ENCODE results near the gene SNU13.
A peak's percentile ranks its signal among the peaks of the same experiment; 100 is the strongest.
"Not testable (repeated sequence)": the region's sequence is repeated elsewhere in the genome, so short reads cannot be mapped to it uniquely, and the experiment has no call there.

SNU13 gene

DNA sequence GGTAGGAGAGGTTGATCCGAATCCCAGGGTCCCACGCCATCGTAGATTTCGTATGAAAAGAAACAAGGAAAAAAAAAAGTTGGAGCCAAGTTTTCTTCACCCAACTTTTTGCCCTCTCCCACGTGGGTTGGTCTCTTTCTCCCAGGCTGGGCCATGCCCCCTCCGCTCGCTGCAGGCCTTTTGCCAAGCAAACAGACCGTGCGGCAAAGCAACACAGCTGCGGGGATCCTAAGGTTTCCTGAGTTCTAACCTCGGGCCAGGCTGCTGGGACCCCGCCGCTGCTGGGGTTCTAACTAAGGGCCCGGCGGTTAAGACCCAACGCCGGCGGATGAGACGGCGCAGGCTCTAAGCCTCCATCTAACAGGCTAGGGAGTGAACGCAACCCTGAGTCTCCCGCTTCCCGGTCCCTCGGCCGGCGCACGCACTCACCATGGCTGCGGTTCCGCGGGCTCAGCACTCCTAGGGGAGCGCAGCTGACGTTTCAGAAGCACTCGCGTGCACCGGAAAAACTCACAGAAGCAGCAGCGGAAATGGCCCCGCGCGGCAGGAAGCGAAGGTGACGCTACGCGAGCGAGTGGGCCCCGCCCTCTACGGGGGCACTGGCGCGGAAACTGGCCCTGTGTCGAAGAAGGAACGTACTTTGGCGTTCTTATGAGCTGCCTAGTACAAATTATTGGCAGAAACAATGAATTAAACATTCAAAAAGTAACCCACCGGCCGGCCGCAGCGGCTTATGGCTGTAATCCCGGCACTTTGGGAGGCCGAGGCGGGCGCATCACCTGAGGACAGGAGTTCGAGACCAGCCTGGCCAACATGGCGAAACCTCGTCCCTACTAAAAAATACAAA lies at the start of gene SNU13:
TSS of gene SNU13 (minus strand) at position 503 of the 847 bp plus-strand sequence. CDS start at position 432, 71 bp downstream.
- peak; percentile 77 for DNase-seq

DNA sequence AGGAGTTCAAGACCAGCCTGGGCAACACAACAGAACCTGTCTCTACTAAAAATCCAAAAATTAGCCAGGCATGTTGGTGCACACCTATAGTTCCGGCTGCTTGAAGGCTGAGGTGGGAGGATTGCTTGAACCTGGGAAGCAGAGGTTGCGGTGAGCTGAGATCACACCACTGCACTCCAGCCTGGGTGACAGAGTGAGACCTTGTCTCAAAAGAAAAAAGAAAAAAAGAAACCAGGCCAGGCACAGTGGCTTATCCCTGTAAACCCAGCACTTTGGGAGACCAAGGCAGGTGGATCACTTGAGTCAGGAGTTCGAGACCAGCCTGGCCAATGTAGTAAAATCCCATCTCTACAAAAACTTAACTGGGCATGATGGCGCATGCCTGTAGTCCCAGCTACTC lies 44.6 kb upstream of the SNU13 start:
- DNase-seq, result not testable (repeated sequence)

DNA sequence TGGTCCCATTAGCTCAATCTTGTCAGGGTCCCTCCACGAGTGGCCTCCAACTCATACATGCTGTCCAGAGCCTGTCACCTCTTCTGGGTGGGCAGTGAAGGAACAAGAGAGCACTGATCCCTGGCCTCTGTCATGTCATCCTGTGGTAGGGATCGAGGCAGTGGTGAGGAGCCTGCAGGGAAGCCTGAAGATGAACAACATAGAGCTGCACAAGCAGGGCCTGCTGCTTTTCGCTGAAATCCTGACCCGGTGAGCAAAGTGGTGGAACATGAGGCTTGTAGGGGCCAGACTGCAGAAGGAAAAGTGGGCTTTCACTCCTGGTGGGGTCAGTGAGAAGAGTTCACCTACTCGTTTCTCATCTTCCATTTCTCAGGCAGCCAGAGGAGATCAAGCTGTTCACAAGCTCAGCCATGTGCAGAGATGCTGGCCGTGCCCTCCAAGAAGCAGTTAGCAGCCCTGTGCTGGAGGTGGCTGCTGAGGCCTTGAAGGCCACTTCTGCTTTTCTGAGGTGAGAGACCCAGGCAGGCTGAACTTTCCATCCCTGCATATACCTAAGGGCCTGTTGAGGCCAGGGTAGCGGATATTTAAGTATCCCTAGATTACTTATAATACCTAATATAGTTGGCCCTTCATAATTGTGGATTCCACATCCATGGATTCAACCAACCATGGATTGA lies 43.6 kb upstream of the SNU13 start:
- no peak for DNase-seq

DNA sequence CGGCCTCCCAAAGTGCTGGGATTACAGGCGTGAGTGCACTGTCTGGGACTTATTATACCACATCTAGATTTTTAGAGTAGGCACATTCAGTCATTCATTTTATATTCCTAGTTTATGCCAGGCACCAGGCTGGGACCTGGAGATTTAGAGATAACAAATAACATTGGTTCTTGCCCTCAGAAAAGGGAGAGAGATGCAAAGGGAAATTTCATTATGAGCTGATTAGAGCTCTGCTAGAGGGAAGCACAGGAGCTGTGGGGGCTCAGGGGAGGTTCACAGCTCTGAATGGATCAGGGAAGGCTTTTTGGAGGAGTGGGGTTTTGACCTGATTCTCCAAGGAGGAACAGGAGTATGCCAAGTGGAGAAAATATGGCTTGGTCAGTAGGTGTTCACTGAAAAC lies 42.9 kb upstream of the SNU13 start:
- no peak for DNase-seq

DNA sequence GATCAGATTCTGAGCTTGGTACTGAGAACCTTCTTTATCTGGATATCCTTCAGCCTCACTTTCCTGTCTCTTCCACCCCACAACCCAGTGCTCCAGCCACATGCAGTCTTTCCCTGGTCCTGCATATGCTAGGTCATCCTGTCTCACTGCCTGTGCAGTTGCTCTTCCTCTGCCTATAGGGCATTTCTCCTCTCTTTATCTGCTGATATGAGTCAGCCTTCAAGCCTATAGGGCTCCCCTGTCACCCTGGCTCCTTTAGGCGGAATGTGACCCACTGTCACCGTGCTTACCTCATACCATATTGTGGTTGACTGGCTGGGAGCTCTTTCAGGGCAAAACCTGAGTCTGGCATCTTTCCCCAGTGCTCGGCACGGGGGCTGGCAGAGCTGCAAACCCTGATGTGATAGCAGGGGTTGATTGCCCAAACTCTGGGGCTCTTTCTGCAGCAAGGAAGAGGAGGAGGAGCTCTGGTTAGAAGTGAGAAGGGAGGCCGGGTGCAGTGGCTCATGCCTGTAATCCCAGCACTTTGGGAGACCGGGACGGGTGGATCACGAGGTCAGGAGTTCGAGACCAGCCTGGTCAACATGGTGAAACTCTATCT lies 36.9 kb upstream of the SNU13 start:
- DNase-seq, result peak; percentile 52

DNA sequence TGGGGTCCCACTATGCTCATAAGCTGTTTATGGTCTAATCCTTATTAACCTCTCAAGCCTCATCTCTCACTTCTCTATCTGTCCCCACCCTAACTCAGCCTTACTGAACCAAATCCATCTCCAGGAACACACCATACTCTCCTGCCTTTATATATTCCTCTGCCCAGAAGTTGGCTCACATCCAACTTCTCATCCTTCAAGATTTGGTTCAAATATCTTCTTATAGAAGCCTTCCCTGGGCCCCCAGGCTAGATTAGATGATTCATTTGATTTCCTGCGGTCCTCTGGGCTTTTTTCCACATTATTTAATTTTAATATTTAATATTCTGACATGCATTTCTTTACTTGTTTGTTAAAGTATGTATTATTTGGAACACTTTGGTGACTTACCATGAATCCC lies 33.8 kb upstream of the SNU13 start:
- no peak for DNase-seq

DNA sequence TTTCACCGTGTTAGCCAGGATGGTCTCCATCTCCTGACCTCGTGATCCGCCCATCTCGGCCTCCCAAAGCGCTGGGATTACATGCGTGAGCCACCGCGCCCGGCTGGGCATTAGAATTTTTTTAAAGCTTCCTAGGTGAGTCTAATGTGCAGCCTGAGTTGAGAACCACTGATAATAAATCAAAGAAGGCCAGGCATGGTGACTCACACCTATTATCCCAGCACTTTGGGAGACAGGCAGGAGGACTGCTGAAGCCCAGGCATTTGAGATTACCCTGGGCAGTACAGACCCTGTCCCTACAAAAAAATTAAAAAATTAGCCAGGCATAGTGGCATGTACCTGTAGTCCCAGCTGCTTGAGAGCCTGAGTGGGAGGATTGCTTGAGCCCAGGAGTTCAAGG lies 24.3 kb upstream of the SNU13 start:
- no peak for DNase-seq

DNA sequence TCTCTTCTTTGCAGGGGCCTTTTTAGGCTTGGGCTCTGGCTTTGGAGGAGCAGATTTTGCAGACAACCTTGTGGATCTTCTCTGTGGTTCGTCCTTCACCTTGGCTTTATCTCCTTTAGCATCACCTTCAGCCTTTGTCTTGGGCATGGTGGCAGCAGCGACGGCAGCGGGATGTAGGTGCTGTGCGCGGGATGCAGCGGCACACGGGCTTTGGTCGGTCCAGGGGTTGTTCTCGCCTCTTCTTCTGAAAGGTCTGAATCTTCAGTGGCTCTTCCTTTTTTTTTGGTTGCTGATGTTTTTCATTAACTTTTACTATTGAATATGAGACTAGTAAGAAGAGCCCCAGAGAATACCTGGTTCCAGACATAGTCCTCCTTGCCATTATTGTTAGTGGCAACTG lies 20.7 kb upstream of the SNU13 start:
- DNase-seq, result no peak

DNA sequence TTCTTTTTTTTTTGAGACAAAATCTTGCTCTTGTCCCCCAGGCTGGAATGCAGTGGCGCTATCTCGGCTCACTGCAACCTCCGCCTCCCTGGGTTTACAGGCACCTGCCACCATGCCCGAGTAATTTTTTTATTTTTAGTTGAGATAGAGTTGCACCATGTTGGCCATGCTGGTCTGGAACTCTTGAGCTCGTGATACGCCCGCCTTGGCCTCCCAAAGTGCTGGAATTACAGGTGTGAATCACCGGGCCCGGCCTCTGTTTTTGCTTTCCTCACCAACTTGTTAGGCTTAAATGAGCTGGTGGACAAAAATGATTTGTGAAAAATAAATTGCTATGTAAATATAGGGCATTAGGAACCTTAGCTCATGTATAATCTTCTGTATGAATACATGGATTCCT lies 14.1 kb upstream of the SNU13 start:
- no peak for DNase-seq

DNA sequence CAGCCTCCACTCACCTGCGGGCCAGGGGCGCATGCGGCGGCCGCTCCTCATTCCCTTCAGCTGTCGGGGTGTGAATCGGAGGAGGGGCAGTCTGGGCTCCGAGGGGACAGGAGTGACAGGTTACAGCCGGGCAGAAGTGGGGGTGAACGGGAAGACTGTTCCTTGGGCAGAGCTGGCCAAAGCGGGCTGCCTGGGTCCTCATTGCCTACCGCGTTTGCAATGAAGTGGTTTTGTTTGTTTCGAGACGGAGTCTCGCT lies 11.4 kb upstream of the SNU13 start:
- no peak for DNase-seq

DNA sequence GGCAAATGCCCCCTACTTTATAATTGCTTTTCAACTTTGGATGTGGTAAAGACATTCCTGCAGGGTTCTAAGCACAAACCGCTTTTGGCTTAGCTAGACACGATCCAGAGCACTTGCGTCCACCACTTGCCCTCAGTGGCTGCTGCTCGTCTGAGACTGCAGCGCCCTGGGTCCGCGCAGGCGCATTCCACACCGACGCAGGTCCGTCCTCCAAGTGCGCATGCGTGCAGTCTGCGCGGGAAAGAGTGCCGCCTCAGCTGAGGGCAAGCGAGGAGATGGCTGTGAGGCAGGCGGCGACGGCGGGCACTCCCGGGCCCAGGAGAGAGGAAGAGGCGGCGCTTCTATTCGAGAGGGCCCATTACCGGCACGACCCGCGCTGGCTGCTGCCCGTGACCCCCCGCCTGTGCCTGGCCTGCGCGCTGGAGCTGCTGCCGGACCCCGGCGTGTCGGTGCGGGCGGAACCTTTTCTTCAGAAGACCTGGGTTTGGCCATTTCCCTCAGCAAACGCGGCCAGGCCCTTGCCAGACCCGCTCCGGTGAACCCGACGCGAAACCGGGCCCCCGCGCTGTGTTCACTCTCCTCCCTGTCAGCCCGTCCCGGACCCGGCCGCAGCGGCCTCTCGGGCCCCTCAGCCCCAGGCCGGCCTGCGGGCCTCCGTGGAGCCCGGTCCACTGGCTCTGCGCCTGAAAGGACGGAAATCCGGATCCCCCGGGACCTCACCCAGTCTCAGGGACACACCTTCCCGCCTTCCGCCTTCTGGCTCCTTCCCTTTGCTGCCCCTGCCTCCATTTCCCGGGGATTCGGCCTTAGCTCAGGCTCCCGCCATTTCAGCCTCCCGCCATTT lies 10.8 kb upstream of the SNU13 start, which contains the start of gene MEI1:
TSS of gene MEI1 (plus strand) at position 240 of the 844 bp plus-strand sequence. CDS start at position 276, 36 bp downstream.
- peak; percentile 49 for DNase-seq

DNA sequence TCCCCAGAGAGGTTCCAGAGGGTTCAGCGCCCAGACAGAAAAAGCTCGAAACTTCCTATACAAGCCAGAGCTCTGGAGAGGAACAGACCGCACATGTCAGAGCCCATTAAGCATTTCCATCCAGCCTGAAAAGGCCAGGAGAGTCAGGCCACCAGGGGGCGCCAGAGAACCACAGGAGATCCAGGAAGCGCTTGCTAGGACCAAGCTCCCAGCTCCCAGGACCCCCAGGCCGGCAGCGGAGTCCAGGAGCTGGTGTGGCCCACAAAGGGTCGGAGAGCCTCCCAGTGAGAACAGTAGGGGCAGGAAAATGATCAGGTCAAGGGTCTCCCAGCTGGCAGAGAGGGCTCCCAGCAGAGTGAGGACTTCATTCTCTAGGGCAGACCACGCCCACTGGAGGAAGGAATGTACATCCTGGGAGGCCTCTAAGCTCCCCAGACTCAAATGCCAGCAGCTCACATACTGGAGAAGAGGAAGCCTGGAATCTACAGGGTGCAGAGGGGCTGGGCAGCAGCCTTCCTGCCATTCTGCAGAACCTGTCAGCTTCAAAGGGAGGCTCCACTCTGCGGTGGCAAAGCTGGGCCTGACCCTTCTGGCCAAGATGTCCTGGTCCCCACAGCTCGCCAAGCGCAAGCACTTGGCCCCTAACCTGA lies 8.6 kb upstream of the SNU13 start:
- peak; percentile 75 for DNase-seq

DNA sequence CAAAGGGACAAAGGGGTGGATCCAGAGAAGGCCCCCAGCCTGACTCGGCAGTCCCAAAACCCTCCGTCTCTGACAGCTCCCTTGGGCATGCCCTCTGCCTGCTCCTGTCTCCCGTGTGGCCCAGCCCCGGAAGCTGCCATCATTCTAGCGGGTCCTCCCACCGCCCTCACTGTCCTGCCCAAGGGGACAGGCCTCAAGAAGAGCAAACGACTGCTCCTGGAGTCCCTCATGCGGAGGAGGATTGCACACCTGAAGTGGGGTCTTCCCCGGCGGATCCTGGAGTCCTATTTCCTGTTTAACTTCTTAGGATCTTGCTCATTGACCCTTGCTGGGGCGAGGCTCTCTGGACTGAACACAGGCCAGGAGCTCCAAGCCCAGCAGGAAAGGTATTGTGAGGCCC lies 8.0 kb upstream of the SNU13 start:
- no peak for DNase-seq

DNA sequence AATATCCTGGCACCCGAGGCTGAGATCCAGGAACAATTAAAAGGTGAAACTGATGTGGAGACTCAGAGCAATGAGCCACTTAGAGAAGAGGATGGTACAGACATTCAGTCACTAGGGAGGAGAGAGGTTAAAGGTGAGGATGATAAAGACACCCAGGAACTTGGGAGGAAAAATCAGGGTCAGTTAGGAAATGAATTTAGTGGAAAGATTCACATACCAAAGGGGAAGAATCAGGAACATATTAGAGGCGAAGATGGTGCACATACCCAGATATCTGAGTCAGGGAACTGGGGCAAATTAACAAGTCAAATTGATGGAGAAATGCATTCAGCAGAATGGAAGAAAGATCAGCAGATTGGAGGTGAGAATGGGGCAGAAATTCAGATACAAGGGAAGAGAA lies 6.5 kb upstream of the SNU13 start:
- DNase-seq, result no peak

DNA sequence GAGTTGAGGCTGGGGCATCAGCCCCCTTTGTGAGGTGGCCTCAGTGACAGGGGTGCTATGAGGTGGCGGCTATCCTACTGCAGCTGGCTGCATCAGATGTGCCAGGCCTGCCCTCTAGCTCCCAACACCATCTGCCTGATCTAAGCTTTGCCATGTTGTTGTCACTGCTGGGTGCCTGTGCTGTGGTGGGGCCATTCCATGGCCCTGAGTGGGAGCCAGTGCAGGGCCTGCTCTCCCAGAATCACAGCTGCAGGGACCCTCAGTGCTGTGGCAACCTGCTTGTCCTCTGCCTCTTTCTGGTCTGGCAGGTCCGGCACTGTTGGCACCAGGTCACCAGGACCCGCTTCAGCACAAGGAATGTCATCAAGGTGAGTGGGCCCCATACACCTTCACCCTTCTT lies 1.8 kb upstream of the SNU13 start:
- DNase-seq, result no peak

DNA sequence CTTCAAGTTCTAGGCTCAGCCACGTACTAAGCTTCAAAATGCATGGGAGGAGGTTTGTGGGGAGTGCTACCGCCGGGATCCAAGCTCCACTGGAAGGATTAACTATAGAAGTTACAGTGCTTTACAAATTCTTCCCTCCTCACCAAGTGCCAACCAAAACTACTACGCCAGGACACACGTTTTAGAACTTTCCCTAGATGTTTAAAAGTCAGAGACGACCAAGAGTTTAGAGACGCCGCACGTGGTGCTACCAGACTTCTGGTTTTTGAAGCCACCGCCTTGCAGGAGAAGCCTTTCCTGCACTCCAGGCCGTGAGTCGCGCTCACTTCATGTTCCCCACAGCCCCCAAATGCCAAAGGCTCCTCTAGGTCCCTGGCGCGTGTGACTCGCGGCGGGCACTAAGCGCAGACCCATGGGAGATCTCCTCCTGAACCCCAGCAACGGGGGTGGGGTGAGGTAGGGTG lies 734 bp downstream of the SNU13 start:
- DNase-seq, result no peak

DNA sequence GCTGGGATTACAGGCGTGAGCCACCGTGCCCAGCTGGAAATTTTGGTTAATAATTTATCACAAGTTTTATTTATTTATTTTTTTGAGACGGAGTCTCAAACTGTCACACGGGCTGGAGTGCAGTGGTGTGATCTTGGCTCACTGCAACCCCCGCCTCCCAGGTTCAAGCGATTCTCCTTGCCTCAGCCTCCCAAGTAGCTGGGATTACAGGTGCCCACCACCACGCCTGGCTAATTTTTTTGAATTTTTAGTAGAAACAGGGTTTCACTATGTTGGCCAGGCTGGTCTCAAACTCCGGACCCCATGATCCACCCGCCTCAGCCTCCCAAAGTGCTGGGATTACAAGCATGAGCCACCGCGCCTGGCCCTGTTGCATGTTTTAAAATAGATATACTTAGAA lies 1.8 kb downstream of the SNU13 start:
- DNase-seq, result not testable (repeated sequence)

DNA sequence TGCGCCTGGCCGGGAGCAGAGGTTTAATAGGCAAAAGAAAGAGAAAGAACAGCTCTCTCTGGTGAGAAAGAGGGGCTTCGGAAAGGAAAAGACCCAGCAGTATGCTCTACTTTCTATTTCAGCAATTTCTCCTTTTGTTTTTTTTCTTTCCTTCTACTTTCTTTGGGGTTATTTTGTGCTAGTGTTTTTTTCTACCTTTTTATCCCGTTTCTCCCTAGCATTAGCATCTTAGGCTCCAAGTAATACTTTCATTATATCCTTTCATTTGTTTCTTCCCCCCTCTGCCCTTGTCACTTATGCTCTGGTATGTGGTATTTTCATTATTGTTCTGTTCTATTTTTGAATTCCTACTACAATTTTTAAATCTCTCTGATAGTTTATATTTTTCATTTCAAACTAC lies 4.5 kb downstream of the SNU13 start:
- no peak for DNase-seq

DNA sequence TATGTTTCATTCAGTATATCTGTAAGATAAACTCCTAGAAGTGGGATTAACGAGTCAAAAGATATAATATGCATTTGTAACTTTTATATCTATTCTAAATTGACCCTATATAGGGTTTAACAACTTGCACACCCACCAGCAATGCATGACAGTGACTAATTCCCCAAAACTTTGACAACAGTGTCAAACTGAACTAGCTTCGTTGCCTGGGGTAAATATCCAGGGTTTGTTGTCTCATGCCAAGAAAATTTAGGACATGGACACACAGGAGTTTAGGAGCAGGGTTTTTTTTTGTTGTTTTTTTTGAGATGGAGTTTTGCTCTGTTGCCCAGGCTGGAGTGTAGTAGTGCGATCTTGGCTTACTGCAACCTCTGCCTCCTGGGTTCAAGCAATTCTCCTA lies 5.1 kb downstream of the SNU13 start:
- peak; percentile 10 for DNase-seq

DNA sequence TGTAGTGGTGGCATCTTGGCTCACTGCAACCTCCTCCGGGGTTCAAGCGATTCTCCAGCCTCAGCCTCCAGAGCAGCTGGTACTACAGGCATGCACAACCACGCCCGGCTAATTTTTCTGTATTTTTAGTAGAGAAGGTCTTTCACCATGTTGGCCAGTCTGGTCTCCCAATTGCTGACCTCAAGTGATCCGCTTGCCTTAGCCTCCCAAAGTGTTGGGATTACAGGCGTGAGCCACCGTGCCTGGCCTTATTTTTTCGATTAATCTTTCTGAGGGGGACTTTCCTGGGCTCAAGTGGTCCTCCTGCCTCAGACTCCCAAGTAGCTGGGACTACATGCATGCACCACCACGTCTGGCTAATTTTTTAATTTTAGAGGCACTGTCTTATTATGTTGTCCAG lies 5.6 kb downstream of the SNU13 start:
- no peak for DNase-seq

DNA sequence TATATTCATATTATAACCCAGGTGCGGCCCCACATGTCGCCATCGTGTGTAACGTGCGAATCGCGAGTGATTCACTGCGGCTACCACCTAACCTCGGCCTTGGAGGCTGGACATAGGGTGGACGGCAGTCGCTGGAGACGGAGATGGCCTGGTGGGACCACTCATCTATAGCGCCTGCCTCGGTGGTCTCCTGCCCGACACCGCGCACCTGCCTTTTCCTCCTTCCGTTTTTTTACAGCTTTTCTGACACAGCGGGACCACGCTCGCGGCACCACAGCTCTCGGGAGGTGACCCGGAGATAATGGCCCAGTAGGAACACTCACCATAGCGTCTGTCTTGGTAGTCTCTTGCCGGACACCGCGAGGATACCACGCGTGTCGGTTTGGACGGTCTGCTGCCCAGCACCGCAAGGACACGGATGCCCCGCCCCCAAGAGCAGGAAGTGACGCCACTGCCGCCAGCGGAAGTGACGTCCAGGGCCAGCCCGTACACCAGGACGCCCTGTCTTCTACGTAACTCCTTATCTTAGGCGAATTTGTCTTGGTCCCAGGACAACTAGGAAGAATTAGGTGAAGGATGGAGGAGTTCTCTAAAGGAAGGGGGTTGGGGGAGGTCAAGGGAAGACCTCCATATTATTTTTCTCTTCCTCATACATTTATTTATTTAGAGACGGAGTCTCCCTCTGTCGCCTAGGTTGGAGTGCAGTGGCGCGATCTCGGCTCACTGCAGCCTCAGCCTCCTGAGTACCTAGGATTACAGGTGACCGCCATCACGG lies 6.4 kb downstream of the SNU13 start:
- peak; percentile 38 for DNase-seq

DNA sequence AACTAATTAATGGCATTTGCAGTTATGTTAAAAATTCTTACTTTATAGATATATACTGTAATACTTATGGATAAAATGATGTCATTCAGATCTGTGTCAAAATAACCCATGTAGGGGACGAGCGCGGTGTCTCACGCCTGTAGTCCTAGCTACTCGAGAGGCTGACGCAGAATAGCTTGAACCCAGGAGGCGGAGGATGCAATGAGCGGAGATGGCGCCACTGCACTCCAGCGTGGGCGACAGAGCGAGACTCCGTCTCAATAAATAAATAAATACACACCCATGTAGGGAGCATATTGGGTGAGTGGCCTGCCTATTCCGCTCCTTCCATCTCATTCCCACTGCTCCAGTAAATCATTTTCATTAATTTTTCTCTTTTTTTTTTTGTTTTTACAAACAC lies 7.1 kb downstream of the SNU13 start:
- no peak for DNase-seq

Measured in T1000 (cell line).